K562 (cell line): ENCODE data around the gene ALDH6A1. TPM values are rescaled to one million over a fixed set of nuclear protein-coding genes. Genes with fewer than 3 reads are reported as not detected.

Source experiments
- ATAC-seq: fragments of 200-7000 bp; cut with Tn5 transposase; 3 replicates; pipeline ENCODE4 v1.9.1; 2020; ENCODE audit warnings: moderate library complexity
- BruUV-seq: library from RNA; stranded (reverse); fragments of 400-500 nt; replicated peaks from 2 replicates; lab custom pipeline; 2021; lab: Mats Ljungman, UMichigan
- CTCF ChIA-PET: fragments of 300-600 bp; formaldehyde crosslinking; extraction: SDS; loops from one replicate; lab custom pipeline; 2021; ENCODE audit warnings: low intra/inter-chr PET ratio; lab: Yijun Ruan, JAX
- POLR2A ChIA-PET: fragments of 300-600, 350-650 bp; sonication (Branson Sonifier 250); formaldehyde crosslinking; extraction: SDS; loops from one replicate; lab custom pipeline; 2021; ENCODE audit warnings: antibody characterized with exemption, inconsistent platforms; lab: Yijun Ruan, JAX
- DNase-seq, 4 experiments: peaks; one replicate each; pipeline versions ENCODE4 v3.0.0 to v3.0.0-alpha.2; 2011 to 2018; ENCODE audit warnings: low spot score in 3 of 4, mixed read lengths in 3 of 4; ENCODE audit errors: extremely low read depth in 1 of 4
- FAIRE-seq: peaks from 2 replicates; lab custom pipeline; 2011; peaks lifted over from hg19 to GRCh38; lab: Jason Lieb, UNC
- H2AFZ ChIP-seq: 2 replicates; pipeline ENCODE4 v1.6.0; 2011; ENCODE audit warnings: low read depth, low read length, control low read depth, inconsistent platforms
- H3K27ac ChIP-seq: fragments of 200-600 bp; 3 replicates; pipeline ENCODE4 v1.8.0; 2011; ENCODE audit warnings: low read depth, mild to moderate bottlenecking, control low read depth, inconsistent platforms, low read length, moderate library complexity, mixed read lengths; ENCODE audit errors: extremely low read depth
- H3K27me3 ChIP-seq, 2 experiments: fragments of 300-600 bp in 1 of 2; 2 replicates in 1 of 2; 3 replicates in 1 of 2; pipeline versions ENCODE4 v1.6.0 to v1.8.0; 2011; ENCODE audit warnings: inconsistent platforms in 2 of 2, low read length in 2 of 2, mild to moderate bottlenecking in 1 of 2, mixed read lengths in 1 of 2, moderate library complexity in 1 of 2; ENCODE audit not compliant: control insufficient read depth in 2 of 2, insufficient read depth in 2 of 2
- H3K36me3 ChIP-seq: fragments of 300-600 bp; 3 replicates; pipeline ENCODE4 v1.8.0; 2011; ENCODE audit warnings: mild to moderate bottlenecking, low read length, inconsistent platforms; ENCODE audit not compliant: control insufficient read depth, insufficient read depth
- H3K4me1 ChIP-seq, 2 experiments: fragments of 200-600 bp in 1 of 2; replicated peaks in 1 of 2; 2 replicates in 1 of 2; 3 replicates in 1 of 2; pipeline versions ENCODE4 v1.5.1 to v1.8.0; 2011; ENCODE audit warnings: inconsistent platforms in 2 of 2, low read length in 2 of 2, mild to moderate bottlenecking in 1 of 2, mixed read lengths in 1 of 2, moderate library complexity in 1 of 2; ENCODE audit not compliant: control insufficient read depth in 2 of 2, insufficient read depth in 2 of 2
- H3K4me2 ChIP-seq: 2 replicates; pipeline ENCODE4 v1.6.1; 2011; ENCODE audit warnings: low read length, control low read depth, inconsistent platforms, mixed read lengths; ENCODE audit not compliant: insufficient read depth
- H3K4me3 ChIP-seq: fragments of 200-600 bp; sonication (generic), shearing (Covaris generic); 2 replicates; pipeline ENCODE4 v1.5.1; 2016; ENCODE audit warnings: control low read depth, inconsistent platforms
- H3K79me2 ChIP-seq: fragments of 200-600 bp; 3 replicates; pipeline ENCODE4 v1.8.0; 2011; ENCODE audit warnings: low read length, inconsistent platforms; ENCODE audit not compliant: control insufficient read depth, insufficient read depth
- H3K9ac ChIP-seq, 2 experiments: 2 replicates each; pipeline versions ENCODE4 v1.6.0 to v1.6.1; 2011; ENCODE audit warnings: low read depth in 2 of 2, low read length in 2 of 2, control low read depth in 1 of 2, inconsistent platforms in 1 of 2, mild to moderate bottlenecking in 1 of 2, mixed read lengths in 1 of 2; ENCODE audit not compliant: insufficient read depth in 1 of 2
- H3K9me1 ChIP-seq: one replicate; pipeline ENCODE4 v1.6.0; 2011; ENCODE audit warnings: inconsistent platforms, mild to moderate bottlenecking, low read length, moderate library complexity; ENCODE audit not compliant: control insufficient read depth, insufficient read depth
- H3K9me3 ChIP-seq: replicated peaks from 2 replicates; pipeline ENCODE4 v1.5.1; 2011; ENCODE audit warnings: low read depth, low read length, inconsistent platforms; ENCODE audit not compliant: control insufficient read depth, insufficient read depth
- H4K20me1 ChIP-seq: replicated peaks from 2 replicates; pipeline ENCODE4 v1.6.1; 2011; ENCODE audit warnings: low read length, inconsistent platforms, mixed read lengths; ENCODE audit not compliant: control insufficient read depth, insufficient read depth
- ARID3A ChIP-seq: IDR thresholded peaks from 2 replicates; pipeline ENCODE4 v1.6.1; 2012; ENCODE audit warnings: low read depth, low read length, improper control_type of control experiment, borderline replicate concordance
- CBFA2T2 ChIP-seq: fragments of 450-650 bp; conservative IDR thresholded peaks from 2 replicates; pipeline ENCODE4 v1.6.1; 2017; ENCODE audit warnings: mild to moderate bottlenecking
- MAZ ChIP-seq, 2 experiments: fragments of 450-650 bp in 1 of 2; sonication (generic) in 1 of 2; formaldehyde crosslinking; IDR thresholded peaks in 1 of 2; conservative IDR thresholded peaks in 1 of 2; 2 replicates each; pipeline versions ENCODE4 v1.4.0 to v1.5.0; 2020; ENCODE audit warnings: mild to moderate bottlenecking in 1 of 2, missing genetic modification reagents in 1 of 2
- MIER1 ChIP-seq: fragments of 450-650 bp; IDR thresholded peaks from 2 replicates; pipeline ENCODE4 v1.6.1; 2016; ENCODE audit warnings: antibody characterized with exemption, mild to moderate bottlenecking, low read depth
- MXI1 ChIP-seq: IDR thresholded peaks from 2 replicates; pipeline ENCODE4 v1.6.1; 2011; ENCODE audit warnings: low read depth, mild to moderate bottlenecking, improper control_type of control experiment, low read length
- POLR2G ChIP-seq: fragments of 200-400 bp; formaldehyde crosslinking; IDR thresholded peaks from 2 replicates; pipeline ENCODE4 v1.6.1; 2017; ENCODE audit warnings: low read depth, mild to moderate bottlenecking, antibody characterized with exemption, low read length, moderate library complexity
- SMAD3 ChIP-seq: fragments of 450-650 bp; formaldehyde crosslinking; conservative IDR thresholded peaks from 2 replicates; pipeline ENCODE4 v1.4.0; 2020; ENCODE audit warnings: mild to moderate bottlenecking
- STAT5A ChIP-seq: IDR thresholded peaks from 2 replicates; pipeline ENCODE4 v1.6.1; 2012; ENCODE audit warnings: low read length, inconsistent platforms, borderline replicate concordance
- ZFP30 ChIP-seq: fragments of 250-450 bp; sonication (Bioruptor Pico); IDR thresholded peaks from 2 replicates; pipeline ENCODE4 v1.8.0; 2022; ENCODE audit warnings: moderate library complexity, mild to moderate bottlenecking, inconsistent platforms, borderline replicate concordance
- ZFP36 ChIP-seq: fragments of 150-350 bp; IDR thresholded peaks from 2 replicates; pipeline ENCODE4 v1.6.1; 2018; ENCODE audit warnings: low read length, low read depth; ENCODE audit not compliant: partially characterized antibody
- WGBS: fragments of 100-300 bp; shearing (Covaris generic); methylation state at CpG from one replicate; pipeline ENCODE4 v1.1.6; 2016; ENCODE audit warnings: low coverage, mixed read lengths; ENCODE audit not compliant: insufficient coverage; ENCODE audit errors: missing lambda C conversion rate; 5-methylcytosine and 5-hydroxymethylcytosine counted together
- in situ Hi-C: fragments of 300-500 bp; cut with MboI; formaldehyde crosslinking; loops from 4 replicates; pipeline ENCODE4 v1.15.0; 2018; ENCODE audit warnings: inconsistent platforms, mixed read lengths
- intact Hi-C: fragments of 100-400 bp; cut with micrococcal nuclease; formaldehyde crosslinking; loops from 2 replicates; pipeline ENCODE4 v1.14.2; 2022
- polyA plus RNA-seq, 8 experiments: library from polyadenylated mRNA; depleted of rRNA in 4 of 8; stranded (reverse) in 5 of 8; unstranded in 3 of 8; fragments of >200 nt; fragmentation: Nextera tagmentation in 2 of 8; fragmentation: Illumina TruSeq in 1 of 8; extraction: Ambion mirVana in 2 of 8; extraction: Trizol in 1 of 8; gene quantifications; 2 replicates each; pipeline versions ENCODE4 v1.2.1 to v1.2.3, GENCODE V29; 2011 to 2014; ENCODE audit warnings: inconsistent platforms in 1 of 8, missing spikeins in 1 of 8
- total RNA-seq, 7 experiments: library from RNA; depleted of rRNA in 6 of 7; stranded (reverse); fragments of >200 nt in 6 of 7; fragmentation: Illumina TruSeq in 2 of 7; extraction: Trizol in 2 of 7; gene quantifications; 2 replicates each; pipeline versions ENCODE4 v1.2.1 to v1.2.3, GENCODE V29; 2011 to 2021; ENCODE audit warnings: low replicate concordance in 1 of 7
- TF ChIP-seq, protein P1 (sequence below): fragments of 250-450 bp; sonication (Bioruptor Pico); IDR thresholded peaks from 2 replicates; pipeline ENCODE4 v1.4.0; 2020

ALDH6A1 gene
- total and polyA plus RNA-seq, 9 of the 15 experiments (the other 6 are each of a cell fraction or from before 2014, with no cell fraction given) = 3.1 to 11.5 (median 4.6) TPM

DNA sequence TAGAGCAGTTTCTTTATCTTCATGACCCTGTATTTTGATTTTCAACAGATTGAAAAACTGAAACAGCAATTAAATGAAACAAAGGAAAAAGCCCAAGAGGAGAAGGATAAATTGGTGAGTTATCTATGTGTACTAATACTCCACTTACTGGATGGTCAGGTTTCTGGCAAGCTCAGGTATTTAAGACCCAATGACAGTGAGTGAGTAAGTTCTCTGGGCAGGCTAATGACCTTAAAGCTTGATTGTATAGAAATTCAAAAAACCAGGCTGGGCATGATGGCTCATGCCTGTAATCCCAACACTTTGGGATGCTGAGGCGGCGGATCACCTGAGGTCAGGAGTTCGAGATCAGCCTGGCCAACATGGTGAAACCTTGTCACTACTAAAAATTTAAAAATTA, 55.1 kb downstream of the ALDH6A1 start:
- Histone ChIP-seq H3K9ac (no peak overlapping the region), H3K36me3 (no peaks in the 10 kb centered on the region), H3K79me2 (no peaks in the 10 kb centered on the region), H3K4me2 (no peak overlapping the region), H3K27ac (no peak overlapping the region), H3K4me3 (no peak overlapping the region), H3K4me1 (no peaks in the 10 kb centered on the region), H3K9me1 (no peaks in the 10 kb centered on the region), H4K20me1 (no peaks in the 10 kb centered on the region), H3K27me3 (no peaks in the 10 kb centered on the region), H2AFZ (no peak overlapping the region), H3K9me3 (no peaks in the 10 kb centered on the region)
- no TSS peak for BruUV-seq
- WGBS = 87% methylated on average over 3 of the region's 3 CpGs
- ChIA-PET POLR2A (interaction anchor here (1.2 to 1.9 kb wide), 2 partner anchors 11 to 12 kb away, joined by 3 to 5 read pairs; partner anchors contain the start of genes BBOF1 and ENTPD5), CTCF (interaction anchor here (0.6 kb wide), 1 partner anchor 1555 kb away, joined by 3 read pairs; no protein-coding TSS in a partner anchor)
- ATAC-seq (no peak), DNase-seq (no peak), FAIRE-seq (no peak)
- intact Hi-C loops (no loop called here), in situ Hi-C loops (no loop called here)
- TF ChIP-seq STAT5A (no peak), ARID3A (no peak), MAZ (CRISPR knock-in tag; conservative IDR thresholded peaks at IDR 0.05 in 1 of 2, IDR thresholded peaks at IDR 0.05 in 1 of 2) (no peak), MXI1 (no peak), MIER1 (no peak), SMAD3 (no peak), ZFP30 (no peak), CBFA2T2 (no peak), ZFP36 (no peak), POLR2G (no peak)
- TF ChIP-seq, protein P1, sequence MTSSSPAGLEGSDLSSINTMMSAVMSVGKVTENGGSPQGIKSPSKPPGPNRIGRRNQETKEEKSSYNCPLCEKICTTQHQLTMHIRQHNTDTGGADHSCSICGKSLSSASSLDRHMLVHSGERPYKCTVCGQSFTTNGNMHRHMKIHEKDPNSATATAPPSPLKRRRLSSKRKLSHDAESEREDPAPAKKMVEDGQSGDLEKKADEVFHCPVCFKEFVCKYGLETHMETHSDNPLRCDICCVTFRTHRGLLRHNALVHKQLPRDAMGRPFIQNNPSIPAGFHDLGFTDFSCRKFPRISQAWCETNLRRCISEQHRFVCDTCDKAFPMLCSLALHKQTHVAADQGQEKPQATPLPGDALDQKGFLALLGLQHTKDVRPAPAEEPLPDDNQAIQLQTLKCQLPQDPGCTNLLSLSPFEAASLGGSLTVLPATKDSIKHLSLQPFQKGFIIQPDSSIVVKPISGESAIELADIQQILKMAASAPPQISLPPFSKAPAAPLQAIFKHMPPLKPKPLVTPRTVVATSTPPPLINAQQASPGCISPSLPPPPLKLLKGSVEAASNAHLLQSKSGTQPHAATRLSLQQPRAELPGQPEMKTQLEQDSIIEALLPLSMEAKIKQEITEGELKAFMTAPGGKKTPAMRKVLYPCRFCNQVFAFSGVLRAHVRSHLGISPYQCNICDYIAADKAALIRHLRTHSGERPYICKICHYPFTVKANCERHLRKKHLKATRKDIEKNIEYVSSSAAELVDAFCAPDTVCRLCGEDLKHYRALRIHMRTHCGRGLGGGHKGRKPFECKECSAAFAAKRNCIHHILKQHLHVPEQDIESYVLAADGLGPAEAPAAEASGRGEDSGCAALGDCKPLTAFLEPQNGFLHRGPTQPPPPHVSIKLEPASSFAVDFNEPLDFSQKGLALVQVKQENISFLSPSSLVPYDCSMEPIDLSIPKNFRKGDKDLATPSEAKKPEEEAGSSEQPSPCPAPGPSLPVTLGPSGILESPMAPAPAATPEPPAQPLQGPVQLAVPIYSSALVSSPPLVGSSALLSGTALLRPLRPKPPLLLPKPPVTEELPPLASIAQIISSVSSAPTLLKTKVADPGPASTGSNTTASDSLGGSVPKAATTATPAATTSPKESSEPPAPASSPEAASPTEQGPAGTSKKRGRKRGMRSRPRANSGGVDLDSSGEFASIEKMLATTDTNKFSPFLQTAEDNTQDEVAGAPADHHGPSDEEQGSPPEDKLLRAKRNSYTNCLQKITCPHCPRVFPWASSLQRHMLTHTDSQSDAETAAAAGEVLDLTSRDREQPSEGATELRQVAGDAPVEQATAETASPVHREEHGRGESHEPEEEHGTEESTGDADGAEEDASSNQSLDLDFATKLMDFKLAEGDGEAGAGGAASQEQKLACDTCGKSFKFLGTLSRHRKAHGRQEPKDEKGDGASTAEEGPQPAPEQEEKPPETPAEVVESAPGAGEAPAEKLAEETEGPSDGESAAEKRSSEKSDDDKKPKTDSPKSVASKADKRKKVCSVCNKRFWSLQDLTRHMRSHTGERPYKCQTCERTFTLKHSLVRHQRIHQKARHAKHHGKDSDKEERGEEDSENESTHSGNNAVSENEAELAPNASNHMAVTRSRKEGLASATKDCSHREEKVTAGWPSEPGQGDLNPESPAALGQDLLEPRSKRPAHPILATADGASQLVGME (CRISPR knock-in tag) = no peak
